ENCODE data around the gene KRTAP10-8. TPM values are rescaled to one million over a fixed set of nuclear protein-coding genes. Genes with fewer than 3 reads are reported as not detected.
"Not testable (repeated sequence)": the region's sequence is repeated elsewhere in the genome, so short reads cannot be mapped to it uniquely, and the experiment has no call there.

Gene KRTAP10-8
- polyA plus RNA-seq, 1 donor, result not detected

DNA sequence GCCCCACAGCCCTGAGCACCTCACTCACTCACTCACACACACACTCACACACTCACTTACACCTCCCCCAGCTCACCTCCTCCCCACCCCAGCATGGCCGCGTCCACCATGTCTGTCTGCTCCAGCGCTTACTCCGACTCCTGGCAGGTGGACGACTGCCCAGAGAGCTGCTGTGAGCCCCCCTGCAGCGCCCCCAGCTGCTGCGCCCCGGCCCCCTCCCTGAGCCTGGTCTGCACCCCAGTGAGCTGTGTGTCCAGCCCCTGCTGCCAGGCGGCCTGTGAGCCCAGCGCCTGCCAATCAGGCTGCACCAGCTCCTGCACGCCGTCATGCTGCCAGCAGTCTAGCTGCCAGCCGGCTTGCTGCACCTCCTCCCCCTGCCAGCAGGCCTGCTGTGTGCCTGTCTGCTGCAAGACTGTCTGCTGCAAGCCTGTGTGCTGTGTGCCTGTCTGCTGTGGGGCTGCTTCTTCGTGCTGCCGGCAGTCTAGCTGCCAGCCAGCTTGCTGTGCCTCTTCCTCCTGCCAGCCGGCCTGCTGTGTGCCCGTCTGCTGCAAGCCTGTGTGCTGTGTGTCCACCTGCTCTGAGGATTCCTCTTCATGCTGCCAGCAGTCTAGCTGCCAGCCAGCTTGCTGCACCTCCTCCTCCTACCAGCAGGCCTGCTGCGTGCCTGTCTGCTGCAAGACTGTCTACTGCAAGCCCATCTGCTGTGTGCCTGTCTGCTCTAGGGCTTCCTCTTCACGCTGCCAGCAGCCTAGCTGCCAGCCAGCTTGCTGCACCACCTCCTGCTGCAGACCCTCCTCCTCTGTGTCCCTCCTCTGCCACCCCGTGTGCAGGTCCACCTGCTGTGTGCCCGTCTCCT, 34.7 kb downstream of the KRTAP10-8 start, which contains the start of gene KRTAP10-11:
Gene KRTAP10-11 (plus strand): TSS at position 49 of the 856 bp plus-strand sequence. CDS start 45 bp downstream, at position 94.
- not testable (repeated sequence) for DNase-seq

DNA sequence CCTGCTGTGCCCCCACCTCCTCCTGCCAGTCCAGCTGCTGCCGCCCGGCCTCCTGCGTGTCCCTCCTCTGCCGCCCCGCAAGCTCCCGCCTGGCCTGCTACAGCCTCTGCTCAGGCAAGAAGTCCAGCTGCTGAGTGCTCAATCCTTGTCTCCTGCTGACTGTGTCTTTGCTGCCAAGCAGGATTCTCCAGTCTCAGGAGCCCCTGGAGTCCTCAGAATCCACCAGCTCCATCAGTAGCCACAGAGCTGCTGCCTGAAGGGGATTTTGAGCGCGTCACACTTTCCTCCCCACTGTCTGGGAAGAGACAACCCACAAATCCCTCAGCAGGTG, 35.3 kb downstream of the KRTAP10-8 start:
- DNase-seq, result no peak

DNA sequence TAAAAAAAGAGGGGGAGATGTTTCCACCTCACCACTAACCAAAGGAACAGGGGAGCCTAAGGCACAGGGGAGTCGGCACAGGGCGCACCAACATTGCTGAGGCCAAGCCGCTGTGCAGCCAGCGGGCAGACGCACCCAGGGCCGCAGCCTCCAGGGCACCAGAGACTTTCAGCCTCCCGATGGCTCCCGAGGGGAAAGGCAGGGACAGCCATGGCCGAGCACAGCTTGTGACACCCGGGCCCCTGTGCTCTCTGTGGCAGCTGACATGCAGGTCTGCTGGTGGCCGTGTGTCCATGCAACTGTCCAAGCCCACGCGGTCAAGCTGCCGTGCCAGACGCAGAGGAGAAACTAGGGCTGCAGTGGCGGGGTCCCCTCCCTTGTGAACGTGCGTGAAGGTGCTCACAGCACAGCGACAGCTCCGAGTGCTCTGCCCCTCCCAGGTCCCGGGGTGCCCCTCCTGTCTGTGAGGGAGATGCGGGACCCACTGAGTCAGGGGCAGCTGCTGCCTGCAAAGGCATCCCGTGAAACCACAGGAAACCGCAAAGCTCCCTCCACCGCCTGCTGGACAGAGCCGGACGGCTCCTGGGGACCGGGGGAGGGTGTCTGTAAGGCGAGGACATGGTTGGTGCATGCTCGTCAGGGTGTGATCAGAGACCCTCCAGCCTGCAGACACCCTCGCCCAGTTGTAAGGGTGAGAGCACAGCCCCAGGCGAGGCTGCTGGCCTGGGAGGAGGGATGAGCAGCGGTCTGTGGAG, 36.9 kb downstream of the KRTAP10-8 start:
- DNase-seq, result no peak

- no peak for DNase-seq
These were observed 37.7 kb downstream of the KRTAP10-8 start for GRCh38 chr21:44649521-44650100.

- DNase-seq, result no peak
These were observed 38.5 kb downstream of the KRTAP10-8 start for GRCh38 chr21:44650265-44650972.

DNA sequence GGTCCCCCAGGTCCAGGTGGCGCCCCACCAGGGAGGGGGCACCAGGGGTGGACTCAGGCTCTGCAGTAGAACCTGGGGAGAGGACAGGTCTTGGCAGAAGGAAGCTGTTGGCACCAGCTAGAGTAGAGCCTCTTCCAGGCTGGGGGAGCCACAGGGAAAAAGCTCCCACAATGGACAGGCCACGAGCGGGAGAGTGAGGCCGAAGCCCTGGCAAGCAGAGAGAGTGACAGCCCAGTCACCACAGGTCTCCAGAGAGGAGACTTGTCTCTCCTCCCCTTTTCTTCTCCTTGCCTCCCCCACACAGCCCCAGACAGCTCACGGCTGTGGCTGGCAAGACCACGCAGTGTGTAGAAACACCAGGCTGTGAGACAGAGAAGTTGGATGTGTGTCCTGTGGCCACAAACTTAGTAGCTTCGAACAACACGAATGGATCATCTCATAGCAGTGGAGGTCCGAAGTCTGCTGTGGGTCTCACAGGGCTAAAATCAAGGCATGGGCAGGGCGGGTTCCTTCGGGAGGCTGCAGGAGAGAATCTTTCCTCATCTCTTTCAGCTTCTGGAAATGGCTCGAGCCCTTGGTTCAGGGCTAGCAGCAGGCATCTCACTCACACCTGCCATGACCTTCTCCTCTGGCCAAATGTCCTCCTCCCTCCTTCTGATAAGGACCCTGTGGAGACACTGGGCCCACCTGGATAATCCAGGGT, 39.2 kb downstream of the KRTAP10-8 start:
- DNase-seq, result no peak

GRCh38 chr21:44653123-44653522, 41.2 kb downstream of the KRTAP10-8 start:
- no peak for DNase-seq

DNA sequence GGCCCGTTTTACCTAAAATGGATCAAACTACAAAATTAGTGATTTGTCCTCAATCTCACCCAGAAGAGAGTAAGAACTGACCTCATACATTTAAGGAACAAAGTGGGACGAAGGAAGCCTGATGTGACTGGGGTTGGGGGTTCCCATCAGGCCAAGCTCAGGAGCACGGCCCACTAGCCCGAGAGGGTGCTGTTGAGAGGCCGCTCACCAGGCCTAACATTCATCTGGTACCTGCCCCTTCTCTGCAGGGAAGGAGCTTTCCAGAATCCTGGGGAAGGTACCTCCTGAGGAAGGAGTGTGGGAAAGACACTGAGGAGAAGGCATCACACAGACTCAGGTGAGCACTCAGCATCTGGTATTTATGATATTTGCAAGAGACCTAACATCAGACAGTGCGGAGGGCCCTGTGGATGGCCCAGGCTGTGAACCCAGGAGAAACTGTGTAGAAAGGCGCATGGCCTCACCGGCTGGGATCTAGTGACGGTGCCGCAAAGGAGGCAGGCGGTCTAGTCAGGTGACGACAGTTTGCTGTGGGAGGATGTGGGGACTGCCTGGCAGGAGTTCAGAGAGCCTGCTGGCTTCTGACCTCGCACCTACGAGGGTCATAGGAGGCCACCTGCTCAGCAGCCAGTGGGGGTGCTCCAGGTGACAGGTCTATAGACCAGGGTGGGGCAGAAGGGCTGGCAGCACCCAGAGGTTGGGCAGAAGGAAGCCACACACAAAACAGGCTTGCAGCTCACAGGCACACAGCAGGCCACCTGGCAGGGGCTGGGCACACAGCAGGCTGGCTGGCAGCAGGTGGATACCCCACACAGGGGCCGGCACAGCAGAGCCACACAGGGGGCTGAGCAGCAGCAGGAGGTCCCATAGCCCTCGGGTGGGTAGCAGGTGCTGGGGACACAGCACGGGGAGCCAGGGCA, 42.0 kb downstream of the KRTAP10-8 start:
- no peak for DNase-seq

DNA sequence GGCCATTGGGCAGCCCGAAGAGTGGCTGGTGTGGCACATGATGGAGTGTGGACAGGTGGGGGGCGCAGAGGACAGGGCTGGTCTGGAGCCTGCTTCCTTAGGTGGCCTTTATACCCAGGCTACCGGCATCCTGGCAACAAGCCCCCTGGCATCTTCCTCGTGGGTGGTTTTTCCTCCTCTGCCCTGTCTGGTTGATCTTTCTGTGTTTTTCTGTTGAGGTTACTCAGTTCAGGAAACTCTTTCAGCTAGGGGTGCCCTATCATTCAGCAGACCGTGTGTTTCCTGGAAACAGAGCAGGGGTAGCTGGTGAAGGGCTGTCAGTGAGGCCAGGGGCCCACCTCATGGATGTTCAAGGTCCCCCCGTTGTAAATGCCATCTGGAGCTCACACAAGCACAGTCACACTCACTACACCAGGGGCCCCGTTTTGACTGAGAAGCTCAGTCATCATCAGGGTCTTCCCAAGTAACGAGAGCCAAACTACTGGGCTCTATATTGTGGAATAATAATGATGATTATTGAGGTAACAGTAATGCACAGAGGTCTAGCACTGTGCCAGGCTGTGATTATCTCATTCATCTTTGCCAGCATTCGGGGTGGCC, 42.8 kb downstream of the KRTAP10-8 start, which contains the start of gene KRTAP12-4:
Gene KRTAP12-4 (minus strand): TSS at position 84 of the 600 bp plus-strand sequence. CDS start 45 bp downstream, at position 39.
- no peak for DNase-seq

DNA sequence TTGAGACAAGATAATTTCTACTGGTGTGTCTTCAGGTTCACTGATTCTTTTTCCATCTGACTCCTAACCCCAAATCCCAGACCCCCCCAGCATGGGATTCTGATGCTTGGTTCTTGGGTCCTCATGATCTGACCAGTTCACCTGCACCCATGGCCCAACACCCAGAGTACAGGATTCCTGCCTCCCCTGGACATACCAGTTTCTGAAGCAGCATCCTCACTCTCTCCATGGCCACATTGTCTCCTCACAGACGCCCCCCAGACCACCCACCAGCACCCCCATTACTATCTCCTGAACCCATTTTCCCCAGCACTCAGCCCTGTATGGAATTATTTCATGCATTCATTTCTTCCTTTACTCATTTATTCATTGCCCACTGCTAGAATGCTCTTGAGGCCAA, 45.0 kb downstream of the KRTAP10-8 start:
- no peak for DNase-seq

DNA sequence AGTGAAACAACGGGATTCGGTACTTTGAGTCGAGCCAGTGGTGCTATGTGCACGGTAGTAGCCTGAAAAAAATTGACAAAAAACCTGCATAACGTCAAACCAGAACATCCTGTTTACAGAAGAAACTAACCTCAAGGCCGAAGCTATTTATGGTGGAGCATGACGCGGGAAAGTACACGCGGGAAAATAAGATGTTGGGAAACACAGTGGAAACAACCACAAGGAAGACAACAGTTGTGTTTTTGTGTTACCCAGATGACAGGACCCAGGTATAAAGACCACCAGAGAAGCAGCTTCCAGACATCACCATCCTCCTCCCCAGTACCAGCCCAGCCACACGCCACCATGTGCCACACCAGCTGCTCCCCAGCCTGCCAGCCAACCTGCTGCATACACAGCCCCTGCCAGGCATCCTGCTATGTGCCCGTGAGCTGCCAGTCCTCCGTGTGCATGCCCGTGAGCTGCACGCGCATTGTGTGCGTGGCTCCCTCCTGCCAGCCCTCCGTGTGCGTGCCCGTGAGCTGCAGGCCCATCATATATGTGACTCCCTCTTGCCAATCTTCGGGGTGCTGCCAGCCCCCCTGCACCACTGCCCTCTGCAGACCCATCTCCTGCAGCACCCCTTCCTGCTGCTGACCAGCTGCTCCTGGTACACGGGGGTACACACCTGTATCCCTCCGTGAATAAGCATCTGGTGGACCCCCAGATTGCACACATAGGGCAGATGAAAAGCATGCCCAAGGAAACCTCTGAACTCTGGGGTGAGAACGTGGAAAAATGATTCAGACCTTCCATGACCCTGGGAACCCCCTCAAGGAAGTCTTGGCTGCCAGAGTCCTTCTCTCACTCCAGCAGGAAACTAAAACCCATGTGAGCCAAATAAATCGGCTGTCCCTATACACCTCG, 46.0 kb downstream of the KRTAP10-8 start, which contains the start of gene KRTAP12-3:
Gene KRTAP12-3 (plus strand): TSS at position 298 of the 906 bp plus-strand sequence. CDS start 48 bp downstream, at position 346.
- DNase-seq, result no peak

GRCh38 chr21:44658541-44658910, 46.6 kb downstream of the KRTAP10-8 start:
- DNase-seq, result no peak

GRCh38 chr21:44658913-44659595, 47.2 kb downstream of the KRTAP10-8 start:
- DNase-seq, result no peak

DNA sequence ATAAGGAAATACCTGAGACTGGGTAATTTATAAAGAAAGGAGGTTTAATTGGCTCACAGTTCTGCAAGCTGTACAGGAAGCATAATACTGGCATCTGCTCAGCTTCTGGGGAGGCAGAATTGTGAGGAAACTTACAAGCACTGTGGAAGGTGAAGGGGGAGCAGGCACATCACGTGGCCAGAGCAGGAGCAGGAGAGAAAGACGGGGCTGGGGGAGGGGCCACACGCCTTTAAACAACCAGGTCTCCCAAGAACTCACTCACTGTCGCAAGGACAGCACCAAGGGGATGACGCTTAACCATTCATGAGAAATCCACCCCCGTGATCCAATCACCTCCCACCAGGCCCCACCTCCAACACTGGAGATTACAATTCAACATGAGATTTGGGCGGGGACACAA, 49.7 kb downstream of the KRTAP10-8 start:
- DNase-seq, result not testable (repeated sequence)
